ENCODE data around the gene PVALEF.

DNA sequence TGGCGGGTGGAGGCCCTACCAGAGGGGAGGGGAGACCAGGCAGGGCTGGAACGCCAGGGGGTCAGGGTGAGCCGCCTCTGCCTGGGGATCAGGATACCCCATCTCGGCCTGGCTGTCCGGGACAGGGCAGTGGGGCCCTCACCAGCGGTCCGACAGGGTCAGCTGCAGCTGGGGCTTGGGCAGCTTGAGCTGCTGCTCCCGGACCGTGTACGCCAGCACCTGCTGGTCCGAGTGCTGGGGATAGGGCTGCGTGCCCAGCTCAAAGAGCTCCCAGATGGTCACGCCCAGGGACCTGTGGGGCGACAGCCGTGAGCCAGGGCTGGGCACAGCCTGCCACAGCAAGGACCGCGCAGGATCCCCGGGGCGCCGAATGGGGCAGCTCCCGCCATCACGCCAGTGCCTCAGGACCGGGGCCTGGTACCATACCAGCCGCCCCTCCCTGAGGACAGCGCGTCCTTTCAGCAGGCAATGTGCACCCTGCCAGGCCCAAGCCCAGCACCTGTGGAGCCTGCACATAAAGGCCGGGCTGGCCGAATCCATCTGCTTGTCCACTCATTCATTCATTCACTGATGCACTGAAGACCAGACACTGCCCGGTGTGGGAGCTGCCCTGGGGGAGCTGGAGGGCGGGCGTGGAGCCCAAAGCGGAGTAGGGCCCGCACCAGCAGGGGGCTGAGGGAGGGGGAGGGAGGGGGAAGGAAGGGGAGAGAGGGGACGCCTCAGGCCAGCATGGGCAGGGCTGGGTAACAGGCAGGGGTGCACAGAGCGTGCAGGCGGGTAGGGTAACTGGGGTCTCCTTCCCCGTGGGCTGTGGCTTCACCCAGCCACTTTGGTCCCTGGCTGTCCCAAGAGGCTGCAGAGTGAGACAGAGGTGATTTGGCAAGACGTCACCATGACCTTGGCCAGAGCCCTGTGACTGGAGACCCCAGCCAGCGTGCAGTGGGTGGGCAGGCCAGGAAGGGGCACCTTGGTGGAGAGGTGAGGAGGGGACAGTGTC is 42.0 kb upstream of the PVALEF start:
- TF ChIP-seq, protein P1, sequence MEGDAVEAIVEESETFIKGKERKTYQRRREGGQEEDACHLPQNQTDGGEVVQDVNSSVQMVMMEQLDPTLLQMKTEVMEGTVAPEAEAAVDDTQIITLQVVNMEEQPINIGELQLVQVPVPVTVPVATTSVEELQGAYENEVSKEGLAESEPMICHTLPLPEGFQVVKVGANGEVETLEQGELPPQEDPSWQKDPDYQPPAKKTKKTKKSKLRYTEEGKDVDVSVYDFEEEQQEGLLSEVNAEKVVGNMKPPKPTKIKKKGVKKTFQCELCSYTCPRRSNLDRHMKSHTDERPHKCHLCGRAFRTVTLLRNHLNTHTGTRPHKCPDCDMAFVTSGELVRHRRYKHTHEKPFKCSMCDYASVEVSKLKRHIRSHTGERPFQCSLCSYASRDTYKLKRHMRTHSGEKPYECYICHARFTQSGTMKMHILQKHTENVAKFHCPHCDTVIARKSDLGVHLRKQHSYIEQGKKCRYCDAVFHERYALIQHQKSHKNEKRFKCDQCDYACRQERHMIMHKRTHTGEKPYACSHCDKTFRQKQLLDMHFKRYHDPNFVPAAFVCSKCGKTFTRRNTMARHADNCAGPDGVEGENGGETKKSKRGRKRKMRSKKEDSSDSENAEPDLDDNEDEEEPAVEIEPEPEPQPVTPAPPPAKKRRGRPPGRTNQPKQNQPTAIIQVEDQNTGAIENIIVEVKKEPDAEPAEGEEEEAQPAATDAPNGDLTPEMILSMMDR (IDR thresholded peaks at IDR 0.05) = no peak
- no peak for TF ChIP-seq POLR2A (IDR thresholded peaks at IDR 0.05)

Measured in heart left ventricle (tissue), 13 donors.